Activated naive CD8-positive, alpha-beta T cell treated with anti-CD3 and anti-CD28 coated beads for 36 hours (primary cell): Measurements from ENCODE around the gene GARIN1A. TPM values are rescaled to one million over a fixed set of nuclear protein-coding genes. Genes with fewer than 3 reads are reported as not detected.
"Not testable (repeated sequence)": the region's sequence is repeated elsewhere in the genome, so short reads cannot be mapped to it uniquely, and the experiment has no call there.

ENCODE experiments used
- DNase-seq: peaks from one replicate; pipeline ENCODE4 v3.0.0; 2021
- H3K27ac Mint-ChIP-seq: one replicate; pipeline ENCODE4 v1.8.0; 2022; ENCODE audit warnings: mild to moderate bottlenecking, moderate library complexity, mixed read lengths
- H3K27me3 Mint-ChIP-seq: one replicate; pipeline ENCODE4 v1.8.0; 2022; ENCODE audit warnings: mild to moderate bottlenecking, mixed read lengths
- H3K36me3 Mint-ChIP-seq: one replicate; pipeline ENCODE4 v1.8.0; 2021; ENCODE audit warnings: mild to moderate bottlenecking, mixed read lengths
- H3K4me1 Mint-ChIP-seq: one replicate; pipeline ENCODE4 v1.8.0; 2021; ENCODE audit warnings: mixed read lengths
- H3K4me3 Mint-ChIP-seq: one replicate; pipeline ENCODE4 v1.8.0; 2022; ENCODE audit warnings: mild to moderate bottlenecking, moderate library complexity, mixed read lengths
- H3K9me3 Mint-ChIP-seq: one replicate; pipeline ENCODE4 v1.8.0; 2022; ENCODE audit warnings: mixed read lengths
- total RNA-seq, 2 experiments: library from RNA; stranded (reverse); gene quantifications; one replicate each; pipeline ENCODE4 v1.2.3, GENCODE V29; 2021

The GARIN1A gene
- total RNA-seq, 2 experiments from 2014 or later = 0.29 to 0.30 TPM

DNA sequence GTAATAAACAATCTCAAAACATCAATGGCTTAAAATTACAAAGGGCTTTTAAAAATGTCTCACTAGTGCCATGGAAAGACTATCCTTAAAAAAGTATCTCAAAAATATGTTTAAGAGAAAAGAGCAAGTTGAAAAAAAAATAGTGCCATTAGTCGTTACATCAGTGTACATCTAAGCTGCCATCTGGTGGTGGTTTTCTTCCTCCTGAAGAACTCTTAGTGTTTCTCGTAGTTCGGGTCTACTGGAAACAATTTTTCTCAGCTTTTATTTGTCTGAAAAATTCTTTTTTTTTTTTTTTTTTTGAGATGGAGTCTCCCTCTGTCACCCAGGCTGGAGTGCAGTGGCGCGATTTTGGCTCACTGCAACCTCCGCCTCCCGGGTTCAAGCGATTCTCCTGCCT lies 5.9 kb upstream of the GARIN1A start:
- no peaks in the 10 kb centered on the region for H3K27me3 Mint-ChIP-seq
- peaks cover 12% of the 10 kb centered on the region for H3K9me3 Mint-ChIP-seq
- H3K4me3 Mint-ChIP-seq = no peak overlapping the region
- no peaks in the 10 kb centered on the region for H3K4me1 Mint-ChIP-seq
- no peak overlapping the region for H3K27ac Mint-ChIP-seq
- no peak for DNase-seq
- peaks cover 12% of the 10 kb centered on the region for H3K36me3 Mint-ChIP-seq

DNA sequence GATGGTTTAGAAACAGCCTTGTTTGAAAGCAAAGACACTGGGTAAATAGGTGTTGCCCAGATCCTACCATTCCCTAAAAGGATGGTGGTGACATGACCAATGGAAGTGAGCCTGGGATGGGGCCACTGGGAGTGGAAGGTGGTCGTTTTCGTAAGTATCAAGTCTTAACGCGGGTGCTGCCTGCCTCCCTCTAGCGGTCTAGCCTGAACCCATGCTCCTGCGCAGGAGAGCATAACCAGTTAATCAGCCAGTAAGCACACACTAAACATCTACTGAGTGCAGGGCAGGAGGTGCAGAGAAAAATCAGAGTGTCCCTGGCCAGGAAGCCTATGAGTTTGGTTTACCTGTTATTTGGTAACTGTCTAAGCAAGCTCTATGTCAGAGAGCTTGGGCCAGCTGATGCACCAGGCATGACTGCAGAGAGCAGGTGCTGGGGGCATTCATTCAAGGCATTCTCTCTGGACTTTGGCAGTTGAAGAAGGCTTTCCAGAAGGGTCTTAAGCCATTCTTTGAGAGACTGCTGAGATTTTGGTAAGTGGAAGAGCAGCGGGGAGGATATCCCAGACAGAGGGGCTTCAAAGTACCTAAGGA lies 930 bp downstream of the GARIN1A start:
- no peak overlapping the region for H3K27ac Mint-ChIP-seq
- H3K4me3 Mint-ChIP-seq = no peak overlapping the region
- peak; percentile 22 for DNase-seq
- H3K9me3 Mint-ChIP-seq = no peaks in the 10 kb centered on the region
- H3K4me1 Mint-ChIP-seq = peaks cover 3% of the 10 kb centered on the region
- H3K27me3 Mint-ChIP-seq = peaks cover 17% of the 10 kb centered on the region
- H3K36me3 Mint-ChIP-seq = no peaks in the 10 kb centered on the region

DNA sequence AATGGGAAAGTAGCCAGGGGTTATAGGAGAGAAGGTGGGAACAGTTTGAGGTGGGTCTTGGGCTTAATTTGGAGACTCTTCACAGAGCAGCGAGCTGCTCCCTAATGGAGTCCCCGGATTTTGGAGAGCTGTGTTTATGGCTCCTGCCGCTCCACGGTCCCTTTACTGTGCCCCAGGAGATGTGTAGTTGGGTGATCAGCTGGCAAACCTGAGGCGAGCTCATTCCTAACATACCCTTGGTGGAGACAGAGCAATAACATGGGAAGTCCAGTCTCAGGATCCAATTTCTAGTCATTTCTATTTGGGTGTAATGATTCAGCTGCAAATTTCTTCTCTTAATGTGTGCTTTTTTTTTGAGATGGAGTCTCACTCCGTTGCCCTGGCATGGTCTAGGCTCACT lies 1.5 kb downstream of the GARIN1A start:
- DNase-seq = no peak
- peaks cover 17% of the 10 kb centered on the region for H3K27me3 Mint-ChIP-seq

DNA sequence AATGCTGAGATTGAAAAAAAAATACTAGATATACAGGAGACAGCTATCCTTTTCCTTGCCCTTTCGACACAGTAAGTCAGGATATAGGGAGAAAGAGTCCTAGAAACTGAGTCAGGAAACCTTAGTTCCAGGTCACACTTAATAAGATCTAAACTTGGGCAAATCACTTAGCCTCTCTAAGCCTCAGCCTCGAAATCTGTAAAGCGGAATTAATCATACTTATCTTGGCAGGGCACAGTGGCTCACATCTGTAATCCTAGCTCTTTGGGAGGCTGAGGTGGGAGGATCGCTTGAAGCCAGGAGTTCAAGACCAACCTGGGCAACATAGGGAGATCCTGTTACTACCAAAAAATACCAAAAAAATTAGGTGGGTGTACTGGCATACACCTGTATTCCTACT lies 4.6 kb downstream of the GARIN1A start:
- no peak for DNase-seq
- Mint-ChIP-seq H3K36me3 (no peaks in the 10 kb centered on the region), H3K4me3 (no peak overlapping the region), H3K4me1 (peaks cover 3% of the 10 kb centered on the region), H3K27me3 (peaks cover 23% of the 10 kb centered on the region), H3K27ac (no peak overlapping the region), H3K9me3 (no peaks in the 10 kb centered on the region)

More for the DNA sequence above, 1.5 kb downstream of the GARIN1A start:
- Mint-ChIP-seq H3K36me3 (no peaks in the 10 kb centered on the region), H3K4me1 (peaks cover 3% of the 10 kb centered on the region), H3K27ac (no peak overlapping the region), H3K9me3 (no peaks in the 10 kb centered on the region), H3K4me3 (no peak overlapping the region)

DNA sequence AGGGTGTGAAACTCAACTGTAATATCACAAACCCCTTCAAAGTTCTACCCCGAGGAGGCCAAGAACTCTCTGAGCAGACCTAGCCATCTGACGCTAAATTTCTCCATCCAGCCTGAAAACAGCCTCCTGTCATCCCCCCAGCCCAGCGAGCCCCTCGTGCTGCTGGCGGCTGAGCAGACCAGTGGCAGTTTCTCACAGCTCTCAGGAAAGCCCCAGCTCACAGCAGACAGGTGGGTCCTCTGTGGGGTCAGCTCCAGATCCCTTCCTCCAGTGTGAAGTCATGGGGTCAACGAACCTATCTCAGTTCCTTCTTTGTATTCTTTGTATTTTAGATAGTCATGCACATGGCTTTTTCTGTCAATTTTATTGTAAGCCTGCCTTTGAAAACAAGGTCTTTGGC lies 7.8 kb downstream of the GARIN1A start:
- Mint-ChIP-seq H3K4me3 (no peak overlapping the region), H3K27me3 (peaks cover 15% of the 10 kb centered on the region), H3K36me3 (no peaks in the 10 kb centered on the region), H3K27ac (no peak overlapping the region), H3K9me3 (no peaks in the 10 kb centered on the region), H3K4me1 (no peaks in the 10 kb centered on the region)
- DNase-seq = no peak

DNA sequence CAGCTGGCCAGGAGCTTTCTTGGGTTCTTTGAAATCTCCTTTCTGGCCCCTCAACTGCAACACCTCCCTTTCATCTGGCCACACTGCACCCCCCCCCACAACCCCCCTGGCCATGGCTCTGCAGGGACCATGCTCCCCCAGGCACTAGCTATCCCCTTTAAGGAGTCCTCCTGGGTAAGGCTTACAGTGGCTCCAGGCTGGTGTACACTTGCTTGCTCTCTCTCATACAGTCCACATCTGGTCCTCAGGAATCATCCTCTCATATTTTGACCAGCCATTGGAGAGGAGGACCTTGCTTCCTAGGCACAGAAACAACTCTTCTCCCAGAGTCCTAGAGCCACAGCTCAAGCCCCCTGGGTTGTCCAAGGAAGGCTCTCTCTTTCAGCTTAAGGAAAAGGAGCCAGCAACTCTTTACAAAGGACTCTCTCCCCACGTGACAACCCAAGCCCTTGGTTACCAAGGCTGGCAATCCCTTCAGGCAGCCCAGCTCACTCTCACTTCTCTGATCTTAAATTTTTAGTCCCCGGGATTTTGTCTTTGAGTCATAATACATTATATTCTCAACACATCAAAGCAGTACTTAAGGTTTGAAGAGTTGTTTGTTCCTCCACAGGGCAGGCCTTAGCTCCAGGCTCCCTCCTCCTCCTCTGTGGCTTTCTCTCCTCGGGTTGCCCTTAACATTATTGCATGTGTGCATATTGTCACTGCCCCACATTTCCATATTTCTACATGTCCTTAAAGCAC lies 9.9 kb downstream of the GARIN1A start:
- H3K9me3 Mint-ChIP-seq = no peaks in the 10 kb centered on the region
- no peak overlapping the region for H3K27ac Mint-ChIP-seq

DNA sequence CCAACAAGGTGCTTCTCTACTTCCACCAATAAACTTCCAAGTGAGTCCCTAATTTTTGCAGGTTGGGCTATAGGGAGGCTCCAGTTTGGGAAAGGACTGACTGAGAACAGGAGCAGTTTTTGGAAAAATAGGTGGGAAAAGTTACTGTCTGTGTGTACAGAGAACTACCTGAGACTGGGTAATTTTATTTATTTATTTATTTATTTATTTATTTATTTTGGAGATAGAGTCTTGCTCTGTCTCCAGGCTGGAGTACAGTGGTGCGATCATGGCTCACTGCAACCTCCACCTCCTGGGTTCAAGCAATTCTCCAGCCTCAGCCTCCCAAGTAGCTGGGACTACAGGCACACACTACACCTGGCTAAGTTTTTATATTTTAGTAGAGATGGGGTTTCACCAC lies 11.2 kb downstream of the GARIN1A start:
- not testable (repeated sequence) for H3K4me1 Mint-ChIP-seq, H3K4me3 Mint-ChIP-seq, H3K9me3 Mint-ChIP-seq, DNase-seq, H3K27ac Mint-ChIP-seq, H3K36me3 Mint-ChIP-seq, H3K27me3 Mint-ChIP-seq

More for the DNA sequence above, 9.9 kb downstream of the GARIN1A start:
- Mint-ChIP-seq H3K27me3 (peaks cover 6% of the 10 kb centered on the region), H3K4me1 (no peaks in the 10 kb centered on the region), H3K36me3 (no peaks in the 10 kb centered on the region), H3K4me3 (no peak overlapping the region)
- no peak for DNase-seq

DNA sequence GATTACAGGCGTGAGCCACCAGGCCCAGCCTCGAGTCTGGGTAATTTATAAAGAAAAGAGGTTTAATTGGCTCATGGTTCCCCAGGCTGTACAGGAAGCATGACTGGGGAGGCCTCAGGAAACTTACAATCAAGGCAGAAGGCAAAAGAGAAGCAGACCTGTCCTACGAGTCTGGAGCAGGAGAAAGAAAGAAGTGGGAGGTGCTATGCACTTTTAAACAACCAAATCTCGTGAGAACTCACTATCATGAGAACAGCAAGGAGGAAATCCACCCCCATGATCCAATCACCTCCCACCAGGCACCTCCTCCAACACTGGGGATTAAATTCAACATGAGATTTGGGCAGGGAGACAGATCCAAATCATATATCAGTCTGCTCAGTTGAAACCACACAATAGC lies 11.6 kb downstream of the GARIN1A start:
- not testable (repeated sequence) for H3K27ac Mint-ChIP-seq, H3K27me3 Mint-ChIP-seq, H3K9me3 Mint-ChIP-seq, DNase-seq, H3K4me1 Mint-ChIP-seq, H3K4me3 Mint-ChIP-seq, H3K36me3 Mint-ChIP-seq

DNA sequence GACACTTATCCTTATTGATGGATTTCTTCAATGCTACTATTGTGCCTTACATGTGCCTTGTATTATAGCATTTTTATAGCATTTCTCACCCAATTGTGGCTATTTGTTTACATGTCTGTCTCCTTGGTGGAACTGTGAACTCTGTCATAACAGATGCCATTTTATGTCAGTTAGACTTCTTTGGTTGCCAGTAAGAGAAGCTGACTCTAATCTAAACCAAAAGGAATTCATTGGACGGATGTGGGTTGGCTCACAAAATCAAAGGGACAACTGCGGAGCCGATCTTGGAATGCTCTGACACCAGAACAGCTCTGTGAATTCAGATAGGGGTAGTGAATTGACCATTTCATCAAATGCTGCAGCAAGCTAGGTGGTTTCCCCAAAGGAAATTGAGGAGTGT lies 15.0 kb downstream of the GARIN1A start:
- Mint-ChIP-seq H3K36me3 (no peaks in the 10 kb centered on the region), H3K9me3 (no peaks in the 10 kb centered on the region), H3K27ac (no peak overlapping the region), H3K4me3 (no peak overlapping the region), H3K27me3 (peaks cover 5% of the 10 kb centered on the region), H3K4me1 (no peaks in the 10 kb centered on the region)
- no peak for DNase-seq

DNA sequence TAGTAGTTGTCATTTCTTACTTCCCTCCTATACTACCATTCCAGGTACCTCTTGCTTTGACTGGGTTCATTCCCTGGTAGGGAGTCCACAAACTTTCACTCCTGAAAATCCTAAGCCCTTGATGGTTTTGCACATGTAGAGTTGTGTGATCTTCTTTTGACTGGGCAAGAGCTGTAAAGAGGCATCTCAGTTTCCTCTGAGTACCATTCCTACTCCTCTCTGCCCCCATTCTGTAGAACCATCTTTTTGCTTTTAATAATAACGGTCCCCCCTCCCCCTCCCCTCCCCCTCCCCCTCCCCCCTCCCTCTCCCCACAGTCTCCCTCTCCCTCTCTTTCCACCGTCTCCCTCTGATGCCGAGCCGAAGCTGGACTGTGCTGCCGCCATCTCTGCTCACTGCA lies 16.4 kb downstream of the GARIN1A start:
- no peak for DNase-seq
- H3K27ac Mint-ChIP-seq = no peak overlapping the region
- H3K27me3 Mint-ChIP-seq = peaks cover 8% of the 10 kb centered on the region
- H3K4me1 Mint-ChIP-seq = no peaks in the 10 kb centered on the region
- H3K36me3 Mint-ChIP-seq = no peaks in the 10 kb centered on the region
- H3K4me3 Mint-ChIP-seq = no peak overlapping the region
- no peaks in the 10 kb centered on the region for H3K9me3 Mint-ChIP-seq

GRCh38 chr7:128689161-128689935 lies 17.3 kb downstream of the GARIN1A start:
- not testable (repeated sequence) for DNase-seq, H3K9me3 Mint-ChIP-seq, H3K4me3 Mint-ChIP-seq, H3K4me1 Mint-ChIP-seq, H3K27ac Mint-ChIP-seq, H3K36me3 Mint-ChIP-seq
- peaks cover 11% of the 10 kb centered on the region for H3K27me3 Mint-ChIP-seq

DNA sequence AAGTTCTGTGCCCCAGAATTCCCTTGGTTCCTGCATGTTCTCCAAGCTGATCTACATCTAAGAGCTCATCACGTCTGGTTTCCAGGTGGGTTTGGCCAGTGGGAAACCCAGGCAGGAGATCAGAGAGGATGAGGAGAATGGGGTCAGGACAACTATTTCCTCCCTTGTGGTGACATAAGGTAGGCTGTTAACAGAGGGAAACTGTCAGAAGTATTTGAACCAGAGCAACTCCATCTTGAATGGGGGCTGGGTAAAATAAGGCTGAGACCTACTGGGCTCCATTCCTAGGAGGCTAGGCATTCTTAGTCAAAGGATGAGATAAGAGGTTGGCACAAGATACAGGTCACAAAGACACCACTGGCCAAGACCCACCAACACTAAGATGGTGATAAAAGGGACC lies 19.1 kb downstream of the GARIN1A start:
- Mint-ChIP-seq H3K27ac (no peak overlapping the region), H3K36me3 (no peaks in the 10 kb centered on the region), H3K27me3 (peaks cover 16% of the 10 kb centered on the region), H3K9me3 (no peaks in the 10 kb centered on the region), H3K4me1 (no peaks in the 10 kb centered on the region), H3K4me3 (no peak overlapping the region)
- no peak for DNase-seq

DNA sequence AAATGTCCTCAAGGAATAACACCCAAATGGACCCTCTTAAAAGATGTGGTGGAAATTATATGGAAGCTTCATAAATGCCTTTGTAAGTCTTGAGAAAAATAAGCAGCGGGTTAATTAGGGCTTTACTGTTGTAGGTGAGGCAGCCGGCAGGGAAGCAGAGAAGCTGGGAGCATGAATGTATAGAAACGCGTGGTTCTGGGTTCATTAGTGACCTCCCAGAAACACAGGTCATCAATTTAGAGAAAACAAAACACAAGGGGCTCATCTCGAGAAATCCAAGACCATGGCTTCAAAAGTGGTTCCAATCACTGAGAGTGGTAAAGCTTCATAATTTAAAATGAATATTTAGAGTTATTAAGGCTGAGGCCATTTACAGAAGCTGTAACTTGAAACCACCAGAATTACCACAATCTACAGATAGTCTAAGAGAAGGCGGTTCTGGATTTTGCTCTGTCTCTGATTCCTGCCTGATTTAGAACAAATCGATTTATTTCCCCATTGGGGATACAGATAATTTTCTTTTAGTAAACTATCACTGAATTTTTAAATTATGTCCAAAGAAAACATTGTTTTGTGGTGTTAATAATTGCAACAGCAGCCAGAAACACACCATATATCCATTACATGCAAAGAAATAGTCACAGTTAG lies 20.7 kb downstream of the GARIN1A start:
- Mint-ChIP-seq H3K4me3 (no peak overlapping the region), H3K27ac (no peak overlapping the region), H3K4me1 (peaks cover 4% of the 10 kb centered on the region), H3K36me3 (no peaks in the 10 kb centered on the region), H3K9me3 (no peaks in the 10 kb centered on the region), H3K27me3 (peaks cover 32% of the 10 kb centered on the region)
- no peak for DNase-seq

- no peak overlapping the region for H3K4me3 Mint-ChIP-seq
Measured at GRCh38 chr7:128693373-128694015, 21.4 kb downstream of the GARIN1A start.

DNA sequence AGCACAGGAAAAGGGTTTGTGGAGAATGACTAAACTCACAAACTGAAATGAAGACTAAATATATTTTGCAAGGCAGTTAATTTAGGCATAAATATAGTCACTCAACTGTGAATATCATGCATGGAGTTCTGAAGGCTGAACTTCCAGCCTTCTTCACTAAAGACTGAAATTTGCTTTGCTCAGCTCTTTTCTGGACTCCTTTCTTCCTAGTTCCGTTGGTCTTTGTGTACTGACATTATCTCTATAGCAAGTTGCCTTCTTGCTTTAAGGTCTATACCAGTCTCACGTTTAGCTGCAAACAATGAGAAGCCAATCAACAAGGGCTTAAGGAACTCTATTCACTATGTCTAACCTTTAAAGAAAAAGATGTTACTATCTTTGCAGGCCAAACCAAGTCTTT lies 22.6 kb downstream of the GARIN1A start:
- H3K9me3 Mint-ChIP-seq = no peaks in the 10 kb centered on the region
- H3K36me3 Mint-ChIP-seq = no peaks in the 10 kb centered on the region
- H3K27me3 Mint-ChIP-seq = peaks cover 50% of the 10 kb centered on the region

More at GRCh38 chr7:128693373-128694015, 21.4 kb downstream of the GARIN1A start:
- DNase-seq = no peak
- no peaks in the 10 kb centered on the region for H3K9me3 Mint-ChIP-seq
- H3K27me3 Mint-ChIP-seq = peaks cover 39% of the 10 kb centered on the region
- no peaks in the 10 kb centered on the region for H3K36me3 Mint-ChIP-seq
- H3K27ac Mint-ChIP-seq = no peak overlapping the region
- peaks cover 5% of the 10 kb centered on the region for H3K4me1 Mint-ChIP-seq

More for the DNA sequence above, 22.6 kb downstream of the GARIN1A start:
- peaks cover 5% of the 10 kb centered on the region for H3K4me1 Mint-ChIP-seq
- no peak for DNase-seq
- no peak overlapping the region for H3K4me3 Mint-ChIP-seq
- H3K27ac Mint-ChIP-seq = no peak overlapping the region
